Activated gamma-delta T cell (primary cell): Measurements from ENCODE around the gene RPP30.
"Not testable (repeated sequence)": the region's sequence is repeated elsewhere in the genome, so short reads cannot be mapped to it uniquely, and the experiment has no call there.

ENCODE experiments used
- DNase-seq: peaks from one replicate; lab custom pipeline; 2025; lab: John Stamatoyannopoulos, UW

The RPP30 gene

GRCh38 chr10:90871279-90871765 is 452 bp upstream of the RPP30 start:
- no peak for DNase-seq

- no peak for DNase-seq
These were observed 860 bp downstream of the RPP30 start for GRCh38 chr10:90872648-90873020.

- DNase-seq = no peak
These were observed 7.3 kb downstream of the RPP30 start for GRCh38 chr10:90879062-90879461.

- DNase-seq = not testable (repeated sequence)
These were observed 8.4 kb downstream of the RPP30 start for GRCh38 chr10:90880059-90880719.

- DNase-seq = no peak
These were observed 12.7 kb downstream of the RPP30 start for GRCh38 chr10:90884431-90884830.

GRCh38 chr10:90885176-90885575 is 13.4 kb downstream of the RPP30 start:
- DNase-seq = no peak

- DNase-seq = no peak
These were observed 15.8 kb downstream of the RPP30 start for GRCh38 chr10:90887555-90887954.

GRCh38 chr10:90888387-90888786 is 16.6 kb downstream of the RPP30 start:
- no peak for DNase-seq

GRCh38 chr10:90889636-90890035 is 17.9 kb downstream of the RPP30 start:
- no peak for DNase-seq

- no peak for DNase-seq
These were observed 18.6 kb downstream of the RPP30 start for GRCh38 chr10:90890347-90890746.

- no peak for DNase-seq
These were observed 21.4 kb downstream of the RPP30 start for GRCh38 chr10:90893190-90893589.

- not testable (repeated sequence) for DNase-seq
These were observed 25.1 kb downstream of the RPP30 start for GRCh38 chr10:90896916-90897315.

GRCh38 chr10:90905925-90906324 is 34.2 kb downstream of the RPP30 start:
- DNase-seq = no peak

GRCh38 chr10:90906596-90906995 is 34.8 kb downstream of the RPP30 start:
- DNase-seq = no peak

GRCh38 chr10:90911133-90912051 is 39.6 kb downstream of the RPP30 start:
- no peak for DNase-seq

GRCh38 chr10:90912174-90912573 is 40.4 kb downstream of the RPP30 start:
- no peak for DNase-seq

GRCh38 chr10:90912854-90913479 is 41.2 kb downstream of the RPP30 start:
- DNase-seq = no peak

GRCh38 chr10:90913774-90914420 is 42.1 kb downstream of the RPP30 start:
- no peak for DNase-seq

- DNase-seq = no peak
These were observed 43.4 kb downstream of the RPP30 start for GRCh38 chr10:90914992-90915765.

GRCh38 chr10:90915766-90916075 is 43.9 kb downstream of the RPP30 start:
- no peak for DNase-seq
